ENCODE measurements around the gene TSPEAR. TPM values are rescaled to one million over a fixed set of nuclear protein-coding genes. Genes with fewer than 3 reads are reported as not detected.
"Not testable (repeated sequence)": the region's sequence is repeated elsewhere in the genome, so short reads cannot be mapped to it uniquely, and the experiment has no call there.

TSPEAR gene
- total and polyA plus RNA-seq, 2 donors from 2014 or later = 0.09 to 0.22 TPM

DNA sequence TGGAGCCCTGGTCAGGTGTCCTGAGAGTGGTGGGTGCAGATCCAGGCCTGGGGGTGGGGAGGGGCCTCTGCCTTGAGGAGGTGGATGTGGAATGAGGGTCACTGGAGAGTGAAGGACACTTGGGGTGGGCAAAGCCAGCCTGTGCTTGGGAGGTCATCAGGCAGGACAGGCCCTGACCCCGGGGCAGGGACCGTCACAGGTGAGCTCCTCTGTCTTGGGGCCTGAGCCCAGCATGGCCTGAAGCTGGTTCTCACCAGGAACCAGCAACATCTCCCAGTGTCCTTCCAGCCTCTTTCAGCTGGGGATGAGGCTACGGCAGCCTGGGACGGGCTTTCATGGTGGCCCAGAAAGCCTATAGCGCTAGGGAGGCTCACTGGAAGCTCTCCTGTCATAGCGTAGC lies 159.2 kb downstream of the TSPEAR start:
- no peak overlapping the region for H3K4me3 ChIP-seq (ENCODE audit: low read length in 3 of 3)
- no peak overlapping the region for H3K9ac ChIP-seq (ENCODE audit: low read length in 3 of 3)
- intact Hi-C loops (cut with DNase I) = no loop called here
- TF ChIP-seq, protein P1, sequence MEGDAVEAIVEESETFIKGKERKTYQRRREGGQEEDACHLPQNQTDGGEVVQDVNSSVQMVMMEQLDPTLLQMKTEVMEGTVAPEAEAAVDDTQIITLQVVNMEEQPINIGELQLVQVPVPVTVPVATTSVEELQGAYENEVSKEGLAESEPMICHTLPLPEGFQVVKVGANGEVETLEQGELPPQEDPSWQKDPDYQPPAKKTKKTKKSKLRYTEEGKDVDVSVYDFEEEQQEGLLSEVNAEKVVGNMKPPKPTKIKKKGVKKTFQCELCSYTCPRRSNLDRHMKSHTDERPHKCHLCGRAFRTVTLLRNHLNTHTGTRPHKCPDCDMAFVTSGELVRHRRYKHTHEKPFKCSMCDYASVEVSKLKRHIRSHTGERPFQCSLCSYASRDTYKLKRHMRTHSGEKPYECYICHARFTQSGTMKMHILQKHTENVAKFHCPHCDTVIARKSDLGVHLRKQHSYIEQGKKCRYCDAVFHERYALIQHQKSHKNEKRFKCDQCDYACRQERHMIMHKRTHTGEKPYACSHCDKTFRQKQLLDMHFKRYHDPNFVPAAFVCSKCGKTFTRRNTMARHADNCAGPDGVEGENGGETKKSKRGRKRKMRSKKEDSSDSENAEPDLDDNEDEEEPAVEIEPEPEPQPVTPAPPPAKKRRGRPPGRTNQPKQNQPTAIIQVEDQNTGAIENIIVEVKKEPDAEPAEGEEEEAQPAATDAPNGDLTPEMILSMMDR (IDR thresholded peaks at IDR 0.05; ENCODE audit: borderline replicate concordance, extremely low read depth, insufficient read depth) = no peak
- no peaks in the 10 kb centered on the region for H3K9me3 ChIP-seq (ENCODE audit: control insufficient read depth in 2 of 3, insufficient read depth in 1 of 3, low read length in 3 of 3)
- DNase-seq (peak in 1 of 5 donors; percentile 55), FAIRE-seq (no peak)
- H3K36me3 ChIP-seq (ENCODE audit: control insufficient read depth in 2 of 3, insufficient read depth in 3 of 3, low read length in 3 of 3) = no peaks in the 10 kb centered on the region
- no peaks in the 10 kb centered on the region for H3K4me1 ChIP-seq (ENCODE audit: control insufficient read depth in 2 of 3, insufficient read depth in 2 of 3, low read depth in 1 of 3, low read length in 3 of 3)
- H3K27me3 ChIP-seq (ENCODE audit: control insufficient read depth, insufficient read depth, low read length) = no peaks in the 10 kb centered on the region
- no peak overlapping the region for H3K27ac ChIP-seq (ENCODE audit: low read depth in 2 of 2, low read length in 2 of 2)

DNA sequence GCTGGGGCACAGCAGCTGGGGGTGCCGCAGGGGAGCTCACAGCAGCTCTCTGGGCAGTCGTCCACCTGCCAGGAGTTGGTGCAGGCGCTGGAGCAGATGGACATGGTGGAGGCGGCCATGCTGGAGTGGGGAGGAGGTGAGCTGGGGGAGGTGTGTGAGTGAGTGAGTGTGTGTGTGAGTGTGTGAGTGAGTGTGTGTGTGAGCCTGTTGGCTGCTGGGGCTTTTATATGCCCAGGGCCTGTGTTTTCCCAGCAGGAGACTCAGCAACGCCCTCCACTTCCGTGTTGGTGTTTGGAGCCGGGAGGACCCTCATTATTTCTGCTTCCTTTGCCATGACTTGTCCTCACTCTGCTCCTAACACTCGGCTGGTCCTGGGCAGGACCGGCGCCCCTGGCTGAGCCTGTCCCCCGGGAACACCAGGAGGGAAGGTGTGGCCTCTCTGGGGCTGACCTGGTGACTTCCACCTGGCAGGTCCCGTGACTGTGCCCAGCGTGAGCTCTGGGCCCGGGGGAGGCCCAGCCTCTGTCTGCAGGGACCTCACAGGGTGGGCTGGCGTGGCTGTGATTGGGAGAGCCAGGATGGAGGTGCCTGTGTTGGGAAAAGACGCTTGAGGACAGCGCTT lies 159.9 kb downstream of the TSPEAR start, which contains the start of gene KRTAP10-2:
Gene KRTAP10-2, minus strand, starts transcription at position 166 of the 622 bp plus-strand sequence. Its CDS starts 47 bp downstream, at position 119.
- H3K27me3 ChIP-seq (ENCODE audit: control insufficient read depth, insufficient read depth, low read length) = no peaks in the 10 kb centered on the region
- DNase-seq = peak in 2 of 5 donors; percentile 48 to 51
- H3K27ac ChIP-seq (ENCODE audit: low read depth in 2 of 2, low read length in 2 of 2) = no peak within 1 kb of the TSS
- no peak within 1 kb of the TSS for H3K9ac ChIP-seq (ENCODE audit: low read length in 3 of 3)
- H3K4me1 ChIP-seq (ENCODE audit: control insufficient read depth in 2 of 3, insufficient read depth in 2 of 3, low read depth in 1 of 3, low read length in 3 of 3) = no peaks in the 10 kb centered on the region
- H3K4me3 ChIP-seq (ENCODE audit: low read length in 3 of 3) = no peak within 1 kb of the TSS
- no peaks in the 10 kb centered on the region for H3K36me3 ChIP-seq (ENCODE audit: control insufficient read depth in 2 of 3, insufficient read depth in 3 of 3, low read length in 3 of 3)
- FAIRE-seq = no peak
- TF ChIP-seq, protein P1 (IDR thresholded peaks at IDR 0.05; ENCODE audit: borderline replicate concordance, extremely low read depth, insufficient read depth) = no peak
- intact Hi-C loops (cut with DNase I) = no loop called here
- H3K9me3 ChIP-seq (ENCODE audit: control insufficient read depth in 2 of 3, insufficient read depth in 1 of 3, low read length in 3 of 3) = no peaks in the 10 kb centered on the region

DNA sequence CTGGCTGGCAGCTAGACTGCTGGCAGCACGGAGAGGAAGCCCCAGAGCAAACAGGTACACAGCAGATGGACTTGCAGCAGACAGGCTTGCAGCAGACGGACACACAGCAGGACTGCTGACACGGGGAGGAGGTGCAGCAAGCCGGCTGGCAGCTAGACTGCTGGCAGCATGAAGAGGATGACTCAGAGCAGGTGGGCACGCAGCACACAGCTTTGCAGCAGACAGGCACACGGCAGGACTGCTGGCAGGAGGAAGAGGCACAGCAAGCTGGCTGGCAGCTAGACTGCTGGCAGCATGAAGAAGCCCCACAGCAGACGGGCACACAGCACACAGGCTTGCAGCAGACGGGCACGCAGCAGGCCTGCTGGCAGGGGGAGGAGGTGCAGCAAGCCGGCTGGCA lies 160.6 kb downstream of the TSPEAR start:
- no peak overlapping the region for H3K9ac ChIP-seq (ENCODE audit: low read length in 3 of 3)
- FAIRE-seq (no peak), DNase-seq (peak in 1 of 5 donors; percentile 23)
- TF ChIP-seq, protein P1 (IDR thresholded peaks at IDR 0.05; ENCODE audit: borderline replicate concordance, extremely low read depth, insufficient read depth) = no peak
- H3K27me3 ChIP-seq (ENCODE audit: control insufficient read depth, insufficient read depth, low read length) = no peaks in the 10 kb centered on the region
- H3K4me3 ChIP-seq (ENCODE audit: low read length in 3 of 3) = no peak overlapping the region
- intact Hi-C loops (cut with DNase I) = no loop called here
- H3K36me3 ChIP-seq (ENCODE audit: control insufficient read depth in 2 of 3, insufficient read depth in 3 of 3, low read length in 3 of 3) = no peaks in the 10 kb centered on the region
- H3K27ac ChIP-seq (ENCODE audit: low read depth in 2 of 2, low read length in 2 of 2) = no peak overlapping the region
- no peaks in the 10 kb centered on the region for H3K9me3 ChIP-seq (ENCODE audit: control insufficient read depth in 2 of 3, insufficient read depth in 1 of 3, low read length in 3 of 3)
- H3K4me1 ChIP-seq (ENCODE audit: control insufficient read depth in 2 of 3, insufficient read depth in 2 of 3, low read depth in 1 of 3, low read length in 3 of 3) = no peaks in the 10 kb centered on the region

DNA sequence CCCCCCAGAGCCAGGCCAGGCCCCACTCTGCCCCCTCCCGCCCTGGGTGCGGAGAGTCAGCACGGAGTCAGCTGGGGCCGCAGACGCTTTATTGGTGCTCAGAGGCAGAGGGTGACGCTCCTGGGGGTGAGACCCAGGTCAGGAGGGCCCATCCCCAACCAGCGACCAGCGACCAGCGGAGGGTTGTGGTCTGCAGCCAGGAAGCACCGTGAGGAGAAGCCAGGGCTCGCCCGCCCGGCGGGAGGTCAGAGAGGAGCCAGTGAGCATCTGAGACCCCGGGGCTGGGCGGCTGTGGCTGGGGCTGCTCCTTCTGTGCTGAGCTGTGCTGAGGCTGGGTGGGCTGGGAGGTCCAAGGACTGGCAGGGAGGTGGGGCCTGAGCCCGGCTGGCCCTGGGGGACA lies 161.1 kb downstream of the TSPEAR start:
- DNase-seq = peak in 2 of 5 donors; percentile 32 to 52
- H3K27ac ChIP-seq (ENCODE audit: low read depth in 2 of 2, low read length in 2 of 2); intact Hi-C loops (cut with DNase I); H3K9me3 ChIP-seq (ENCODE audit: control insufficient read depth in 2 of 3, insufficient read depth in 1 of 3, low read length in 3 of 3); H3K27me3 ChIP-seq (ENCODE audit: control insufficient read depth, insufficient read depth, low read length); FAIRE-seq; H3K9ac ChIP-seq (ENCODE audit: low read length in 3 of 3); H3K36me3 ChIP-seq (ENCODE audit: control insufficient read depth in 2 of 3, insufficient read depth in 3 of 3, low read length in 3 of 3); H3K4me3 ChIP-seq (ENCODE audit: low read length in 3 of 3); H3K4me1 ChIP-seq (ENCODE audit: control insufficient read depth in 2 of 3, insufficient read depth in 2 of 3, low read depth in 1 of 3, low read length in 3 of 3): not testable (repeated sequence)

Data from kidney (tissue), 14 donors.